ENCODE results near the gene BST2. TPM values are rescaled to one million over a fixed set of nuclear protein-coding genes. Genes with fewer than 3 reads are reported as not detected.

BST2 gene
- total and polyA plus RNA-seq, 9 of the 15 experiments (the other 6 are each of a cell fraction or from before 2014, with no cell fraction given), result 11.2 to 232 (median 151) TPM

- TF ChIP-seq OTX1 (CRISPR knock-in tag; IDR thresholded peaks at IDR 0.05) (0 out of 2 replicates have a peak, but pooled peaks have one; percentile 9), SUPT5H (IDR thresholded peaks at IDR 0.05) (0 out of 2 replicates have a peak, but pooled peaks have one; percentile 28), ZFP91 (CRISPR knock-in tag; IDR thresholded peaks at IDR 0.05) (peak; percentile 48; the same call in 1 of the 2 replicates), HDAC1 (IDR thresholded peaks at IDR 0.05) (peak in 1 of 2 experiments; percentile 11; a peak in 1 of 4 replicates), CREB1 (IDR thresholded peaks at IDR 0.05) (no peak), CREB1 (CRISPR knock-in tag; IDR thresholded peaks at IDR 0.05) (peak; percentile 4; the same call in 1 of the 2 replicates), MGA (IDR thresholded peaks at IDR 0.05) (peak; percentile 71), MNT (conservative IDR thresholded peaks at IDR 0.05) (peak; percentile 49 to 60; a peak in 3 of 4 replicates), RBBP5 (IDR thresholded peaks at IDR 0.05; ENCODE audit: borderline replicate concordance, insufficient read depth, low read length, poor library complexity, severe bottlenecking) (peak; percentile 21), LEF1 (IDR thresholded peaks at IDR 0.05) (no peak), HNRNPLL (IDR thresholded peaks at IDR 0.05; ENCODE audit: low read depth, low read length, poor library complexity, severe bottlenecking) (peak; percentile 41), KLF13 (tag; IDR thresholded peaks at IDR 0.05; ENCODE audit: borderline replicate concordance, low read depth) (no peak)
Measured at GRCh38 chr19:17391371-17392151, 13.9 kb downstream of the BST2 start (continued).
